A673 (cell line): ENCODE results near the gene APBA1.

Experiments used
- EZH2 ChIP-seq: fragments of 200-600 bp; sonication (generic); IDR thresholded peaks from 2 replicates; pipeline ENCODE4 v1.6.1; 2017; ENCODE audit warnings: borderline replicate concordance, low read depth, mild to moderate bottlenecking, mixed read lengths, antibody characterized with exemption, low read length; ENCODE audit not compliant: poor library complexity, severe bottlenecking
- TF ChIP-seq, protein P1 (sequence below): fragments of 300-800, 200-600 bp; sonication (generic); conservative IDR thresholded peaks from 2 replicates; pipeline ENCODE4 v1.5.1; 2017; ENCODE audit warnings: low read depth, mild to moderate bottlenecking, antibody characterized with exemption, low read length, moderate library complexity, mixed read lengths

DNA sequence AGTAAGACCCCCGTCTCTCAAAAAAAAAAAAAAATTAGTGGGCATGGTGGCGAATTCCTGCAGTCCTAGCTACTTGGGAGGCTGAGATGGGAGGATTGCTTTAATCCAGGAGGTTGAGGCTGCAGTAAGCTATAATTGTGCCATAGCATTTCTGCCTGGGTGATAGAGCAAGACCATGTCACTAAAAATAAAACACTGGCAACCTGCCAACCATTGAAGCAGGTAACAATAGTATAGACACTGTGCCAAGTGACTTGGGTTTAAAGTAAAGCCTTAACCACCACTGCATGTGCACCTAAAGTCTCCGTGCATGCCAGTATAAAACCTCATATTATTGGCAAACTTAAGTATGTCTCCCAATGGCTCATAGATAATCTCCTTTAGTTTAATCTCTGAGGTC, 3.4 kb upstream of the APBA1 start:
- TF ChIP-seq, protein P1, sequence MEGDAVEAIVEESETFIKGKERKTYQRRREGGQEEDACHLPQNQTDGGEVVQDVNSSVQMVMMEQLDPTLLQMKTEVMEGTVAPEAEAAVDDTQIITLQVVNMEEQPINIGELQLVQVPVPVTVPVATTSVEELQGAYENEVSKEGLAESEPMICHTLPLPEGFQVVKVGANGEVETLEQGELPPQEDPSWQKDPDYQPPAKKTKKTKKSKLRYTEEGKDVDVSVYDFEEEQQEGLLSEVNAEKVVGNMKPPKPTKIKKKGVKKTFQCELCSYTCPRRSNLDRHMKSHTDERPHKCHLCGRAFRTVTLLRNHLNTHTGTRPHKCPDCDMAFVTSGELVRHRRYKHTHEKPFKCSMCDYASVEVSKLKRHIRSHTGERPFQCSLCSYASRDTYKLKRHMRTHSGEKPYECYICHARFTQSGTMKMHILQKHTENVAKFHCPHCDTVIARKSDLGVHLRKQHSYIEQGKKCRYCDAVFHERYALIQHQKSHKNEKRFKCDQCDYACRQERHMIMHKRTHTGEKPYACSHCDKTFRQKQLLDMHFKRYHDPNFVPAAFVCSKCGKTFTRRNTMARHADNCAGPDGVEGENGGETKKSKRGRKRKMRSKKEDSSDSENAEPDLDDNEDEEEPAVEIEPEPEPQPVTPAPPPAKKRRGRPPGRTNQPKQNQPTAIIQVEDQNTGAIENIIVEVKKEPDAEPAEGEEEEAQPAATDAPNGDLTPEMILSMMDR: no peak
- TF ChIP-seq EZH2: no peak
